Measurements from ENCODE around the gene TSC1. TPM values are rescaled to one million over a fixed set of nuclear protein-coding genes. Genes with fewer than 3 reads are reported as not detected.
A peak's percentile ranks its signal among the peaks of the same experiment; 100 is the strongest.
"Not testable (repeated sequence)": the region's sequence is repeated elsewhere in the genome, so short reads cannot be mapped to it uniquely, and the experiment has no call there.

The TSC1 gene
- total RNA-seq = 45.9 TPM
- long read RNA-seq, full-length matches to known transcripts = 5 of 16 reads
- long read RNA-seq, partial matches to known transcripts = 2 of 16 reads
- long read RNA-seq, other reads (novel, unspliced or antisense) = 9 of 16 reads

DNA sequence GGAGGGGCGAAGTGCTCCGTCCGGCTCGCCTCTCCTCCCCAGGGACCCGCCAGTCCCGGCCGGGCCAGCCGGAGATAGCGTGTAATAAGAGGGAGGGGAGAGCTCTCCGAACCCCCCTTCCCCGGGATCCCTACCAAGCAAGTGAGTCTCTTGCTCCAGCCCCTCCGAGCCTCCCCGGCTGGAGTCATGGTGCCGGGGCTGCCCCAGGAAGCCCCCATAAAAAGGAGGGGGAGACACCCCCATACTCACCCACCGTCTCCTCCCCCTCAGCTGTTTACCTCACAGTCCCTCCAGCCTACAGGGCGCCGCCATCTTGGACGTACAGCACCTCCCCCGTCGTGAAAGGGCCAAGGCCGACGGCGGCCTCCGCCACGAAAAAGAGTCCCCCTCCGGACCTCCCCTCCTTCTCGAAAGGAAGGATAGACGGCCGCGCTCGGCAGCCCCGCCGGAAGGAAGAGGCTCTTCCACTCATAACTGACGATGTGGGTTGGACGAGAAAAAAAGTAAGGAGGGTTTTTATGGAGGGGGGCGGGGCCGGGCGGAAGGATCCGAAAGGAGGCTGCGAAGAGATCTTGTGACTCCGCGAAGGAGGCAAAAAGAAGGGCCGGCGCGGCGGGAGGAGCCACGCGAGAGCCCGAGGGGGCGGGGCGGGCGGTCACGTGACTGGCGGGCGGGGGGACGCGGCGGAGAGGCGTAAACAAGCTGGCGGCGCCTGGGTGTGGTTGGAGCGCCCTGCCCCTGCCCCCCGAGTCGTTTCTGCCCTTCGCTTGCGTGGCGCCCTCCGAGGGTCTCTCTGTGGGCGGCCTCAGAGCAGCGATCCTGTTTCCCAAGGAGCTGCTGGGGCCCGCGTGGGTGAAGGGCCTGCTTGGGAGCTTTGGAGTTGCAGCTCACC lies at the start of gene TSC1:
TSS of gene TSC1 (minus strand) at position 323 of the 892 bp plus-strand sequence. CDS start 15,744 bp downstream, outside the sequence.
- intact Hi-C loops (cut with DNase I) = no loop called here
- peak; percentile 95 for ATAC-seq (ENCODE audit: poor library complexity)
- DNase-seq = peak; percentile 98

DNA sequence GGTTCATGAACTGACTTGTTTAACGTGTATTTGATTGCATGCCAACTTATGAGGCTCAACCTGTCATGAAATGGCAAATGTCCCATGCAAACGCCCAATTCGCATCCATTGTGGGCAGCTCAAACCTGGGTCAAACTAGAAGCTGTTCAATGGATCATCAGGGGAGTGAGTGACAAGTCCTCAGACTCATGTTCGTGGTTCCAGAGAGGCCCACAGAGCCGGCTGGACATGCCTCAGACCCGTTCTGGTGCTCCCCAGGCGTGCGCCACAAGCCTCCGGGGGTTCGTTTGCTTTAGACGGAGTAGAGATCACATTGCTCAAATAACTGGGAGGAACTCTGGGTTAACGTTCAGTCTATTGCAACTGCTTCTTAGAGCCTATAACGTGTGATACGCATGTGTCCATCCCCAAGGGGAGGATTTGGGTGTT lies 49.1 kb upstream of the TSC1 start:
- no peak for ATAC-seq (ENCODE audit: poor library complexity)
- intact Hi-C loops (cut with DNase I) = no loop called here
- DNase-seq = no peak

DNA sequence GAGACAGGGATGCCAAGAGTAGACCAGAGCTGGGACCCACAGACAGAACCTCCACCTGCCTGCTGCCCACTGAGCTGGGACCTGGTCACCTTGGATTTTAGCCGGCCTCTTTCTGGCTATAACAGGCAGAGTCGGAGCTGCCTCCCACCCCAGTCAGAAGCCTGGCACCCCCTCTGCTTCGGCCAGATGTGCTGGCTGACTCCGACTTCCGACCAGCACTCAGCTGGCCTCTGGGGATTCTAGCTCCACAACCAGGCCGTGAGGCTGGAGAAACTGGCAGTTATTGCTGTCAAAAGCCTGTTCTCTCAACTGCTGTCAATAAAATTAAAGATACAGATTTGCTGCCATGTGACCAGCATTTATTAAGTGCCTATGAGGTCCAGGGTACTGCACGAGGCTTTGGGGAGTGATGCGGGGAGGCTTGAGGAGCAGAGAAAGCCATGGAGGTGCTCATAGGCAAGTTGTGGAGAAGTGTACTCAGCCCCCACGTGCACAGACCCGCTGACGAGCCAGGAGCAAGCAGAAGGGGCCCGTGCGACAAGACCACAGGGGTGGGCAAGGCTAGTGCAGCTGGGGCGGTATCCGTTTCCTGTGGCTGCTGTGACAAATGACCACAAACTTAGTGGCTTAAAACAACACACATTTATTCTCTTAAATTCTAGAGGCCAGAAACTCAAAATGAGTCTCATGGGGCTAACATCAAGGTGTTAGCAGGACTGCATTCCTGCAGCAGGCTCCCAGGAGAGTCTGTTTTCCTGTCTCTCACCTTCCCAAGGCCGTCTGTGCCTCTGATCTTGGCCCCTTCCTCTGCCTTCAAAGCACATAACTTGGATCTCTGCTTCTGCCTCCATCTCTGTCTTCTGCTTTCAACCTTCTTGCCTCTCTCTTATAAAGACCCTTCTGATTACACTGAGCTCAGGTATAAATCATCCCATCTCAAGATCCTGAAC lies 47.2 kb upstream of the TSC1 start:
- DNase-seq (no peak), ATAC-seq (ENCODE audit: poor library complexity) (no peak)
- intact Hi-C loops (cut with DNase I) = no loop called here

DNA sequence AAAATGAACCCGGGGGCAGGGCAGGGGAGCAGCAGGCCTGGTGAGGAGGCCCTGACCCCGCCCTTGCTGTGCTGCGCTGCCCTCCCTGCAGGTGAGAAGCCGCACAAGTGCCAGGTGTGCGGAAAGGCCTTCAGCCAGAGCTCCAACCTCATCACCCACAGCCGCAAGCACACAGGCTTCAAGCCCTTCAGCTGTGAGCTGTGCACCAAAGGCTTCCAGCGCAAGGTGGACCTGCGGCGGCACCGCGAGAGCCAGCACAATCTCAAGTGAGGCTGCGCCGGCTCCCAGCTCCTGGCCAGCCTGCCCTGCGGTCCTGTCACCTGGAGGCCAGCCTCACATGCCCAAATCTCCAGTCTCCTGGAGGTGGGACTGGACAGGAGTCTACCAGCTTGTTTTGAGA lies 46.4 kb upstream of the TSC1 start:
- no peak for DNase-seq
- intact Hi-C loops (cut with DNase I) = no loop called here
- ATAC-seq (ENCODE audit: poor library complexity) = no peak

DNA sequence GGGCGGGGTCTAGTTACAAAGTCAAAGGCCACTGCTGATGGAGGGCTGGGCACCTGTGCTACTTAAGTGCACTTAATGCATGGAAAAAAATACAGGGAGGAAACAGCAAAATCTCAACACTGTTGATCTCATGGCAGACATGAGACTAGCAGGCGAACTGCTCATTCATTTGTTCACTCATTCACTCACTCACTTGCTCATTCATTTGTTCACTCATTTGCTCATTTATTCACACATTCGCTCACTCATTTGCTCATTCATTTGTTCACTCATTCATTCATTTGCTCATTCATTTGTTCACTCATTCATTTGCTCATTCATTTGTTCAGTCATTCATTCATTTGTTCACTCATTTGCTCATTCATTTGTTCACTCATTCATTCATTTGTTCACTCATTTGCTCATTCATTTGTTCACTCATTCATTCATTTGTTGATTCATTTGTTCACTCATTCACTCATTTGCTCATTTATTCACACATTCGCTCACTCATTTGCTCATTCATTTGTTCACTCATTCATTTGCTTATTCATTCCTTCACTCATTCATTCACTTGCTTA lies 45.7 kb upstream of the TSC1 start:
- intact Hi-C loops (cut with DNase I); ATAC-seq (ENCODE audit: poor library complexity); DNase-seq: not testable (repeated sequence)

DNA sequence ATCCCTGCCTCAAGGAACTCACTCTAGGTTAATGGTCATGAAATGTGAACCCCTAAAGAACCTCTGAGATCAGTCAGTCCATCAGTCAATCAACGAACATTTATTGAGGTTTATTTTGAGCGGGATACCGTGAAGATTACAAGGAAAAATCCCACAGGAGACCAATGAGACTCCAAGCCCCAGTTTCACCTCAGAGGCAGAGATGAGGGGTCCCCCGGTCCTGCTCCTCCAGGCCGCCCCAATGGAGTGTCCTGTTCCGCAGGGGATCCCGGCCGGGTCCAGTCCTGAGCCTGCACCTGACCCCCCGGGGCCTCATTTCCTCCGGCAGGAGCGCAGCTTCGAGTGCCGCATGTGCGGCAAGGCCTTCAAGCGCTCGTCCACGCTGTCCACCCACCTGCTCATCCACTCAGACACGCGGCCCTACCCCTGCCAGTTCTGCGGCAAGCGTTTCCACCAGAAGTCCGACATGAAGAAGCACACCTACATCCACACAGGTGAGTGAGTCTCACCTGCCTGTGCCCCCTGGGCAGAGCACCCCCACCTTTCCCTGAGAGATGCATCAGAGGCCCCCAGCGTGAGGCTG lies 45.1 kb upstream of the TSC1 start:
- ATAC-seq (ENCODE audit: poor library complexity) (no peak), DNase-seq (no peak)
- intact Hi-C loops (cut with DNase I) = no loop called here

DNA sequence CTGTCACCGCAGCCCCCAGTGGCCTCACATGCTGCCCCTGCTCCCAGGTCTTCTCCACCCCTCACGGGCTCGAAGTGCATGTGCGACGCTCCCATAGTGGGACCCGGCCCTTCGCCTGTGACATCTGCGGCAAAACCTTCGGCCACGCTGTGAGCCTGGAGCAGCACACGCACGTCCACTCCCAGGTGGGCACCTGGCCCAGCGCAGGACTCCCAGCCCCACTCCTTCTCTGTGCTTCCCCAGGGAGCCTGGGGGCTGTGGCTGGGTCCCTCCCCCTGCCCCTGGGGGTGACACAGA lies 44.5 kb upstream of the TSC1 start:
- DNase-seq = no peak
- no peak for ATAC-seq (ENCODE audit: poor library complexity)
- intact Hi-C loops (cut with DNase I) = no loop called here

DNA sequence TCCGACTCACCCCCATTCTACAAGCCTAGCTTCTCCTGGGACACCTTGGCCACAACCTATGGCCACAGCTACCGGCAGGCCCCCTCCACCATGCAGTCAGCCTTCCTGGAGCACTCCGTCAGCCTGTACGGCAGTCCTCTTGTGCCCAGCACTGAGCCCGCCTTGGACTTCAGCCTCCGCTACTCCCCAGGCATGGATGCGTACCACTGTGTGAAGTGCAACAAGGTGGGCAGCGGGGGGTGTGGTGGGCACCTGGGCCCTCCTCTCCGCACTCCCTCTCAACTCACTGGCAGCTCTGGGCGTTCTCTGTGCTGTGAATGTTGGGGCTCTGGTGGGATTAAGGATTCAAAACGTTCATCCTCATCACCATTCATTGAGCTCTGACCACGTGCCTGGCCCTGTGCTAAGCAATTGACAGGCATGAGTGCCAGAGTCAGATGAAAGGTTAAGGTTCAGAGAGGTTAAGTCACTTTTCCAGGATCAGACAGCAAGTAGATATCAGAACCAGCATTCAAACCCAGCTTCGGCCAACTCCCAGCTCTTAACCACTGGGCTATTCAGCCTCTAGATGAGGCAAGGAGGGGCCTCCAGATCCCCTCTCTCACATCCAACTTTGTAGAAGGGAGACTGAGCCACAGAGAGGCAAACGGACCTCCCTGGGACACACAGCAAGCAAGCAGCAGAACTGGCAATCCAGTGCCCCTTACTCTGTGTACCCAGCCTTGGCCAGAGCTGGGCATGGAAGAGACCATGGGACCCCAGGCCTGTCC lies 44.0 kb upstream of the TSC1 start:
- intact Hi-C loops (cut with DNase I) = no loop called here
- ATAC-seq (ENCODE audit: poor library complexity) (no peak), DNase-seq (no peak)

DNA sequence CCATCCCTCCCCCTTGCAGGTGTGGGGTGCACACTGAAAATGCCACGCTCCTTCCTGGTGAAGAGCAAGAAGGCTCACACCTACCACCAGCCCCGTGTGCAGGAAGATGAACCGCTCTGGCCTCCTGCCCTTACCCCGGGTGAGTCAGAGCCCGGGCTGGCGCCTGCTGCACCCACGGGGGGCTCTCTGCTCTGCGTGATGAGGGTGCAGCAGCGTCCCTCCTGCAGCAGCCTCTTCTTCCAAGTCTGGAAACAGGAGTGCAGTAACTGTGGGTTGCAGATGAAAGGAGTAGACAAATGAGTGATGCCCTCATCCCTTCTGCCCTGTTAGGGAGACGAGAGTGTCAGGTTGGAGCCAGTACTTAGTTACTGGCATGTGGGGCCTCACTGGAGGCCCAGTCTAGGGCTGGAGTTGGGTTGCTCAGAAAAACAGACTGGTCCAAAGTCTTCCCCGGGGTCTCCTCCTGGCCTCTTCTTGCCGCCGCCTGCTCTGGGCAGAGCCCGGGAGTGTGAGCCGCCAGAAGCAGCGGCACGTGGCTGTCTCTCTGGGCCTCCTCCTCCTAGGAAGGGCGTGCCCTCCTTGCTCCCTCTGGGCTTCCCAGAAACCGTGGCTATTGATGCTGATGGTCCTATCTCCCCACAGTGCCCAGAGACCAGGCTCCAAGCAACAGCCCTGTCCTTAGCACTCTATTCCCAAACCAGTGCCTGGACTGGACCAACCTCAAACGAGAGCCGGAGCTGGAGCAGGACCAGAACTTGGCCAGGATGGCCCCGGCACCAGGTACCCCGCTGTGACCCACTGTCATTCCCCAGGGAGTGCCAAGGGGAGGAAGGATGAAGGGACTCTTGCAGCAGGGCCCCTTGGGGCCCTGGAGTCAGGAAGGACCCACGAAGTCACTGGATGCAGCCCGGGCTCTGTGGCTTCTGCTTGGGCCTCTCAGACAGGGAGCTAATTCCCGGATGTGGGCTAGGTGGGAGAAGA lies 42.5 kb upstream of the TSC1 start:
- no peak for DNase-seq
- intact Hi-C loops (cut with DNase I) = no loop called here
- peak; percentile 25 for ATAC-seq (ENCODE audit: poor library complexity)

DNA sequence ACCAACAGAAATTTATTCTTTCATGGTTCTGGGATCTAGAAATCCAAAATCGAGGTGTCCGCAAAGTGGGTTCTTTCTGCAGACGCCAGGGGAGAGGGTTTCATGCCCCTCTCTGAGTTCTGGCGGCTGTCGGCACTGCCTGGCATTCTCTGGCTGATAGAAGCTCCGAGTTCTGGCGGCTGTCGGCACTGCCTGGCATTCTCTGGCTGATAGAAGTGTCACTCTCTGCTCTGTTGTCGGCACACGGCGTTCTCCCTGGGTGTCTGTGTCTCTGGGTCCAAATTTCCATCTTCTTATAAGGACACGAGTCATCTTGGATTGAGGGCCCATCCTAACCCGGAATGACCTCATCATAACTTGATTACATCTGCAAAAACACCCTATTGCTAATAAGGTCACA lies 41.7 kb upstream of the TSC1 start:
- intact Hi-C loops (cut with DNase I) = no loop called here
- peak; percentile 60 for DNase-seq
- ATAC-seq (ENCODE audit: poor library complexity) = peak; percentile 85

DNA sequence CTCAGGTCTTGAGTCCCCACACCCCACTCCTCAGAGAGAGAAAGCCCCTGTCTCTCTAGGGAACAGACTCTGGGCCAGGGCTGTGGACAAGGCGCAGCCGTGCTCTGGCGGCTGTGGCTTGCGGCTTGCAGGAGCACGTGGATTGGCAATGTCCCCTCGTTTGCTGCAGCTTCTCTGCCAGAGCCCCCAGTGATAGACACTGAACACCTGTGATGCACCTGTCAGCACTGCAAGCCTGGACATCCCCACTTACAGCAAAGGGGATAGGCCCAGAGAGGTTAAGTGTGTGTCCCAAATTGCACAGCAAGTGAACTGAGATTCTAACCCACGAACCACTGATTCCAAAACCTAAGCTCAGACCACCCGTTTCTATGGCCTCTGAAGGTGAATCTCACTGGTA lies 41.1 kb upstream of the TSC1 start:
- intact Hi-C loops (cut with DNase I) = no loop called here
- DNase-seq (no peak), ATAC-seq (ENCODE audit: poor library complexity) (no peak)

DNA sequence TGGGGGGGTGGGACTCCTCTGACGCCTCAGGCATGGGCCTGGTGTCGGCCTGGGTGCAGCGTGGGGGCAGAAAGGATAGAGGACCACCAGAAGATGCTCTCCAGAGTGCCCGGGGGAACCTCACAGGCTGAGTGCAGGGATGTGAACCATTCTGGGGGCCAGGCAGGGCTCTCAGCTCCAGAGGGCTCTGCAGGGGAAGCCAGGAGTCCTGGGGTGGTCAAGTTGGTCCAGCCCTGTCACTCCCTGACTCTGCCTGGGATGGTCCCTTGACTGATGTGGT lies 40.6 kb upstream of the TSC1 start:
- ATAC-seq (ENCODE audit: poor library complexity) (no peak), DNase-seq (no peak)
- intact Hi-C loops (cut with DNase I) = no loop called here

DNA sequence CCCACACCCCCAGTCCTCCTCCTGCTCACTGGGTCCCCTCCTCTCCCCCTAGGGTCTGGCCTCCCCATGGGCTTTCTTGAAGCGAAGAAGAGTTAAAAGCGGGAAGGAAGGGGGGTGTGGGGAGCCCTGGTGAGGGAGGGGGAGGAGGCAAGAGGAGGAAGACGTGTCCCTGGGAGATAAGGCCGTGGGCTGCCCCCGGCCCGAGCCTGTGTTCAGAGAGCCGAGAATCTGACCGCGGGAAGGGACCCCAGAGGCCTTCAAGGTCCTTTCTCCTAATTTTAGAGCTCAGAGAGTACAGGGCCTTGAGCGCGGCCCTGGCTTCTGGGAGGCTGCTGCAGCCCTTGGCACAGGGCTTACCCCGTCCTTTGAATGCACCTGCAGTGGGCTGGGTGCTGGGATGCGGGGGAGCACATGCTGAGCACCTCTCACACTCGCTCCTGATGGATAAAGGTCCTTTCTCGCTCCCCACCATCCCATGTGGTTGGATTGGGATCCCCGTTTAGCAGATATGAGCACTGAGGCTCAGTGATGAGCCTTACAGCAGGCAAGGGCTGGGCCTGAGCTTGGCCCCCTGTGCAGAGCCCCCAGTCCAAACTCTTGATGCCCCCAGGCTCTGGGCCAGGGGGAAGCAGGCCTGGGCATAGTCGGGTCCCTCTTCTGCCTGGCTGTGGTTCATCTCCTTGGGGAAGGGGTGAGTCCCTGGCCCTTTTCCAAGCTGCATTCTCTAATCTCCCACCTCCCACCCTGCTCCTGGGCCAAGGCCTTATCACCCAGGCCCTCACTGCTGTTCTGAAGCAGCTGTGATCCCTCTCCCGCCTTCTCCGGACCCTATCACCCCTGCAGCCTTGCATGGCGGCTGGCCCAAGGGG lies 40.0 kb upstream of the TSC1 start:
- DNase-seq (no peak), ATAC-seq (ENCODE audit: poor library complexity) (no peak)
- intact Hi-C loops (cut with DNase I) = no loop called here

DNA sequence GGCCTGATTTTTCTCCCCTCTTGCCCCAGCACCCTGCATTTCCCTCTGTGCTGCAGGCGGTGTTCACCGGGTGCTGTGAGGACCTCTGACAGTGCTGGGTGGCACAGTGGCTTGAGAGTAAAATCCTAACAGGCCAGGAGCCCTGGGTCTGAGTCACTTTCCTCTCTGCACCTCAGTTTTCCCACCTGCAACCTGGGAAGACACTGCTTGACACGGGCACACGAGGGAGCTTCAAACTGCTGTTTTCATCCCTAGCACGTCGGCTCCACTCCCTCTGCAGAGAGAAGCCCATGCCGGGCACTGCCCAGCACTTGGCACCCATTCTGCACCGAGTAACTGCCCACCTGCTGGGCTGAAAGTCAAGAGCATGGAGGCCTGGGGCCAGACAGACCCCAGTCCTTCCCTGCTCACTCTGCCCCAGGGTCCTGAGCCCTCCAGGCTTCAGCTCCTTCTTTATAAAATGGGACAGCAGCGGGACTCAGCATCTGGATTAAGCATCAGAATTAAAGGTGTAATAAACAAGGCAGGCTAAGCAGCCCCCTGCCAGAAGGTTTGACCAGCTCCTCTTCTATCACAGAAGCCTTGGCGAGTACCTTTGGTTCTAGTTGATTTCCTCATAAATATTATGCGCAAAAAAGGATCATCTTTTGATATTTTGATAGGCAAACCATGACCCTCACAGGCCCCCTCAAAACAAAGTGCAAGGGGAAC lies 39.2 kb upstream of the TSC1 start:
- intact Hi-C loops (cut with DNase I) = no loop called here
- DNase-seq = no peak
- ATAC-seq (ENCODE audit: poor library complexity) = no peak

DNA sequence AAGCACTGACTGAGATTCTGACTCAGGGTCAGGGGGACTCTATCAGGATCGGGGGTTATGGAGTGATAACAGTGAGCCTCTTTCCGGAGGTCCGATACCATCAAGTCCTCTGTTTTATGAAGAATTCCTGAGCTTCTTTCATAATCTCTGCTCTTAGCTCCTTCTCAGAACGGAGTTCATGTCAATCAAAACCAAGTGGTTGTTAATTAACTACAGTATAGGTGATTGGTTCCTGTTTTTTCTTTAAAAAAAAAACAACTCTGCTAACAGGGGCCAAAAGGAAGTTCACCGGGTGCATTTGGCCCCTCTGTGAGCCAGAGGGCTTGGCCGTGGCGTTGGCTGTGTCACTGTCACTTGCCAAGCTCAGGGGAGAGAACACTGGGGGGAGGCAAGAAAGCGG lies 38.0 kb upstream of the TSC1 start:
- intact Hi-C loops (cut with DNase I) = no loop called here
- ATAC-seq (ENCODE audit: poor library complexity) = no peak
- no peak for DNase-seq

DNA sequence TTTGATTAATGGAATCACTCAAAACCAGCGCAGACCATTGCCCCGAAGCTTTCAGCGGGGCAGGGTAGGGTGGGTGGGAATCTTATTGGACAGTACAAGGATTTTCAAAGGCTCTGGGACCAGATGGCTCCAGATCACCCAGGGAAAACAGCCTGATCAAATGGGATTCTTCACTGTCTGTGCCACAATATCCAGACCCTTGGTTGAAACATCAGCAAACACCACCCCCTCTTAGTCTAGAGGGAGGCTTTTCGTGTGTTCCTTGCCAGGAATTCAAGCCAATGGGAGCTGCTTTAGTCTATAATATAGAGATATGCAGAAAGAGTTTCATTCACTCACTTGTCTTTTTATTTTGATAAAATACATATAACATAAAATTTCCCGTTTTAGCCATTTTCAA lies 35.7 kb upstream of the TSC1 start:
- ATAC-seq (ENCODE audit: poor library complexity) = no peak
- intact Hi-C loops (cut with DNase I) = no loop called here
- no peak for DNase-seq
